Kidney tubule cell (primary cell): ENCODE measurements around the gene TMSB4X.

ENCODE experiments used
- DNase-seq: peaks from one replicate; pipeline ENCODE4 v3.0.0-alpha.2; 2018; ENCODE audit warnings: low spot score

TMSB4X gene

DNA sequence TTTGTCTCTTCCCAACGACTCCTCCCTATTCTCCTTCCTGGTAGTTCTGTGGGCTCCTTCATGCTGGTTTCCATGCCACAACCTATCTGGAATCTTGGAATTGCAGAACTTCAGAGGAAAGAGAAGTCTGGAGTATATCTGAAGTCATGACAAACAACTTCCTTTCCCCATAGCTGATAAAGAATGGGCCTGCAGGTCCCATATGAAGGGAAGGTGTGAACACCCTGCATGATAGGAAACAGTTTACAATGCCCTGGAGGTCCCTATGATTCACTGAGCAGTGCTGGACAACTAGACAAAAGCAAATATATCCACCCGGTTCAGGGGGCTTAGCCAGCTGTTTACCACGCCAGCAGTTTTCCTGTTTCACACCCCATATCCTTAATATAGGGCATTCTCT is 50.1 kb downstream of the TMSB4X start:
- no peak for DNase-seq
